NCI-H226 (cell line): ENCODE results near the gene RAB19.
"Not testable (repeated sequence)": the region's sequence is repeated elsewhere in the genome, so short reads cannot be mapped to it uniquely, and the experiment has no call there.

Source experiments
- DNase-seq: peaks from one replicate; pipeline ENCODE4 v3.0.0-alpha.2; 2015

The RAB19 gene

GRCh38 chr7:140402178-140402835, 1.6 kb upstream of the RAB19 start:
- DNase-seq, result peak; percentile 45

DNA sequence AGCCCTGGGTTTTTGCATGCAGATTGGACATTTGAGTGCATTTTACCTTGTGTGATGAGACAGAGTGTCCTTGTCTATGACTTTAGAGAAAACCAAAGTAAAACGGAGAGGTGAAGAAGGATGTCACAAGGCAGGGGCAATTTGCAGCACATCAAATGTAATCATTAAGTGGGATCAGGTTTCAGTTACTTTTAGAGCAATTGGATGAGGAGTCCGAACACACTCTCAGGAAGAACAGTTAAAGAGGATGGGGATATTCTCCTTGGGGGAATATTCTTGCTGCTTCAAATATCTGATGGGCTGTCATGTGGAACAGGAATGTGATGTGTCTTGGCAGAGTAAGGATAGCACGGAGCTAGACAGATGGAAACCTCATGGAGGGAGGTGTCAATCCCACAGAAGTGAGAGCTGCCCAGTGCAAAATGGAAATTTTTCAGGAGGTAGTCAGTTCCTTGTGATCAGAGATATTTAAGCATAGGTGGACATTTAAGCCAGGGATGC, 757 bp downstream of the RAB19 start:
- no peak for DNase-seq

DNA sequence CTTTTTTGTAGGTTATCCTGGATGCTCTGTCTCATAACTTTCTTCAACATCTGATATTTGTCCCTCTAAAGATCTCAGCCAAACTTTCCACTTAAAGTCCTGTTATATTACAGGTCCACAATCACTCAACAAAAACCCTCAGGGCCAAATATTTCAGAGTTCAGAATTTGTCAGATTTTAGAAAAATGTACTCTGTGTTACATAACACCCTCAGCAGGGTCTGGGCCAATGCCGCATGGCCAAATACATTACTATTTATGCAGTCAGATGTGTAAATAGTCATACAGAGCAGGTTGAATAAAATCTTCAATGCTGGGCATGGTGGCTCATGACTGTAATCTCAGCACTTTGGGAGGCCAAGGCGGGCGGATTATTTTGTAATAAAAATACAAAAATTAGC, 11.5 kb downstream of the RAB19 start:
- DNase-seq, result no peak

DNA sequence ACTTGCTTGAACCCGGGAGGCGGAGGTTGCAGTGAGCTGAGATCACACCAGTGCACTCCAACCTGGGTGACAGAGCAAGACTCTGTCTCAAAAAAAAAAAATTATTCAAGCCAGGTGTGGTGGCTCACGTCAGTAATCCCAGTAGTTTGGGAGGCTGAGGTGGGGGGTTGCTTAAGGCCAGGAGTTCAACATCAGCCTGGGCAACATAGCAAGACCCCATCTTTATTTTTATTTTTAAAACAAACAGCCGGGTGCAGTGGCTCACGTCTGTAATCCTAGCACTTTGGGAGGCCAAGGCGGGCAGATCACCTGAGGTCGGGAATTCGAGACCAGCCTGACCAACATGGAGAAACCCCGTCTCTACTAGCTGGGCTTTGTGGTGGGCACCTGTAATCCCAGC, 12.0 kb downstream of the RAB19 start:
- not testable (repeated sequence) for DNase-seq

- no peak for DNase-seq
Measured at GRCh38 chr7:140416560-140416959, 12.7 kb downstream of the RAB19 start.

GRCh38 chr7:140417456-140418155, 13.7 kb downstream of the RAB19 start:
- DNase-seq, result no peak

GRCh38 chr7:140418156-140418472, 14.3 kb downstream of the RAB19 start:
- DNase-seq, result not testable (repeated sequence)

- no peak for DNase-seq
Measured at GRCh38 chr7:140418653-140419052, 14.8 kb downstream of the RAB19 start.

- DNase-seq, result no peak
Measured at GRCh38 chr7:140421521-140421920, 17.7 kb downstream of the RAB19 start.

GRCh38 chr7:140423501-140423900, 19.6 kb downstream of the RAB19 start:
- DNase-seq, result no peak

- no peak for DNase-seq
Measured at GRCh38 chr7:140425718-140426117, 21.9 kb downstream of the RAB19 start.

- DNase-seq, result no peak
Measured at GRCh38 chr7:140426130-140426529, 22.3 kb downstream of the RAB19 start.

DNA sequence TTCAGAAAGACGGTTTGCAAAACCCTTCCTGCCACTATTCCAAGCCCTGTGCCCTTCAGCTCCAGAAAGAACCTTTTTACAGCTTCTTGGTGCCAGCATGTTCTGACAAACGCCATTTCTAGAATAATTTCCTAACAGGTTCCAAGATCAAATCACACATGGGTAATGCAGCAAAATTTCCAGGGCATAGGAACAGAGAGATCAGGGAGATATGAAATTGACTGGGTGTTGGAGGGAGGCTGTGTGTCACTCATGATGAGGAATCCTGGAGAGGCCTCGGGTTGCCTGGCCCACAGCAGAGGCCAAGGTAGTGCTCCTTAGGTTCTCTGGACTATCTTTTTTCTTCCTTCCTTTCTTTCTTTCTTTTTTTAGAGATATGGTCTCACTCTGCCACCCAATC, 29.5 kb downstream of the RAB19 start:
- no peak for DNase-seq

DNA sequence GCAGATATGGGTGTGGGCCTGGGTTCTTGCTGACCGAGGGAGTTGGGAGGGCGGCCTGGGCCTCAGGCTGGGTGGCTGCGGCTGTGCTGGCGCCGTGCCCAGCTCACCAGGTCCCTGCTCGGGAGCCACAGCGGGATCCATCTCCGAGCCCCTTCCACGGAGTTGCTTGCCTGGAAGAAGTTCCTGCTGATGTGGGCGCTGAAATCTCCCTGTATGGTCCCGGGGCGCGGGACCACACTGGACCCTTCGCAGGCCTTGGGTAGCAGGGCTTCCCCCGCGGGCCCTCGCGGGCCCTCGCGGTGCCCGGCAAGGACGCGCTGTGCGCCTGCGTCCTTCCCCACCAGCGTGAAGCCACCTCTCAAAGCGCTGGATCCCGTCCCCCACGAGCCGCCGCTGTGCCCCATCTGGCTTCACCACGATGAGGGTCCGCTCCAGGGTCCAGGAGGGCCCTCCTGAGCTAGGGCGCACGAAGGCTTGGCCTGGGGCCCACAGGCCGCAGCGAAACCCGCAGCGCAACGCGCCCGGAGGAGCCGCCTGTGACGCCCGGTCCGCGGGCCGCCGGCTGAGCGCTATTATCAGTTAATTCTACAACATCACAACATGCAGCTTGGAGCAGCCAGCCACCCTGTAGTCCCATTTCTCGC, 31.5 kb downstream of the RAB19 start:
- no peak for DNase-seq

DNA sequence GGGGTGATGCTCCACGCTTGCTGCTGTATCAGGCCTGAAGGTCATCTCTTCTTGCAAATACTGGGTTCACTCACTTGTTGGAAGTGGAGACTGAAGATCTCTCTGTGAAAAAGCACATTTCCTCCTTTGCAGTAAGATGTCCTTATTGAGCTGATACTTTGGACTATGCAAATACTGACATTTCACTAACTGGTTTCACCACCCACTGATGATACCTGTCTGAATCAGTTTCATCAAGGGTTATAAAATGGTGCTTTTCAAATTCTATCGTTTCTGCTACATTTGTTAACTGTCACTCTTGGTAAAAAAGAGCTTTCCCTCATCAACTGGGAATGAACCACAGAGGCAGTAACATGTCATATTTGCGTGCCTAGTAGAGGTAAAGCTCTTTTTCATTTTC, 35.5 kb downstream of the RAB19 start:
- no peak for DNase-seq

DNA sequence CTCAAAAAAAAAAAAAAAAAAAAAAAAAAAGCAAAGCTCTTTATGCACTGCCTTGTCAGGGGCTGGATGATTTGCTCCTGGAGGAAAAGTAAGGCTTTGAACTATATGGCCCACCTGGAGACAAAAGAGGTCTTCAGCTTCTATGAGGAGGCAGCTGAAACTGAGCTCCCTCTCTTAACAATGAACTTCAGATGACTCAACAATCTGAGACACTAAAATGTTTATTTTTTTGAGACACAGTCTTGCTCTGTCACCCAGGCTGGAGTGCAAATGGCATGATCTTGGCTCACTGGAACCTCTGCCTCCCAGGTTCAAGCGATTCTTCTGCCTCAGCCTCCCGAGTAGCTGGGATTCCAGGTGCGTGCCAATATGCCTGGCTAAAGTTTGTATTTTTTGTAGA, 36.7 kb downstream of the RAB19 start:
- no peak for DNase-seq

GRCh38 chr7:140441519-140441918, 37.7 kb downstream of the RAB19 start:
- DNase-seq, result no peak

- no peak for DNase-seq
Measured at GRCh38 chr7:140446467-140446866, 42.6 kb downstream of the RAB19 start.

- no peak for DNase-seq
Measured at GRCh38 chr7:140447841-140448240, 44.0 kb downstream of the RAB19 start.

- no peak for DNase-seq
Measured at GRCh38 chr7:140448781-140449480, 45.1 kb downstream of the RAB19 start.

DNA sequence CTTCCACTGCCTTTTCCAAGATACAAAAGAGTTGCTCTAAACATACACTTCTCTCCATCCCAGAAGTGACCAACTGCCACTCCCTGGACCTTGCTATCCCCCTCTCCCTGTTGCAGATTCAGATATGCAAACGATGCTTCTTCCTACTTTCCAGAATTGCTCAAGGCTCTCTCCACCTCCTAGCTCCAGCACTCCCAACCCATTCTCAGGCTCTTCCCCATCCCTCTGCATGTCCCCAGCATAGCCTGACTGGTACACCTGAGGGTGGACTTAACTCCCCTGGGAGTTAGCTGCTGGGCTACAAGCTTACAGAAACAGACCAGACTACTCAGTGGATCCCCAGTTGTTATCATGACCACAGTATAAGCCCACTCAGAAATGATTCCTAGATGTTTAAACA, 47.9 kb downstream of the RAB19 start:
- no peak for DNase-seq

GRCh38 chr7:140453273-140453672, 49.4 kb downstream of the RAB19 start:
- DNase-seq, result no peak

DNA sequence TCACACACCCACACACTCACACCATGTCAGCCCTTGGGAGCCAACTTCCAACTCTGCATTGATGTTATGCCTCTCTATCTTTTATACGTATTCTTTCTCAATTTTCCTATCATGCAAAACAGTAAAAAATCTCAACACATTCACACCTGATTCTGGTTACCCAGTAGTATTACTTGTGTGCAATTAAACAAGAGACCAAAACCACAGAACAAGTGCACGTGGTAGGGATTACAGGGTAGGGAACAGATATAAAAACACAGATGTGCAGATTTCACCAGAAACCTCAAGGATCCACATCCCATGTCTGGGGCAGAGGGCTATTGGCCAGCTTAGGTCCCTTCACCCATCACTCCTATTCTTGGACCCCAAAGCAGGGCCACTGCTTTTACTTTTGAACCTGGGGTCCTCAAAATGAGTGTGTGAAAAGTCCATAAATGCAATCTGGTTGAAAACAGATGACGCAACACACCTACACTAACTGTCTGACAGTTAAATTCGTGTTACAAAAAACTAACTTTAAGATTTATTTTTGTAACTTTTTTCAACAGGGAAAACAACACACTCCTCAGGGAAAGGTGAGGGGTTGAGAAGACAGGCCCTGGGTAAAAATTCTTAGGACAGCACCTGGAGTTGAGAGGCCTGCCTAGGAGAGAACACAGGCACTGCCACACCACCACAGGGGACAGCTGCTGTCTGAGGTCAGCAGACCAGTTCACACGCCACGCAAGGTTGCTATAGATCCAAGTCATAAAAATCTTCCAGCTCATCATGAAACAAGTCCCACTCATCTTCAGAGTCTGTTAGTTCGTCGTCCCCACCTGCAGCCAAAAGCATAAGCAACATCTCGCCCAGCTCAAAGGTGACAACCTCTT, 50.2 kb downstream of the RAB19 start:
- not testable (repeated sequence) for DNase-seq
